Measurements from ENCODE around the gene PARD3. TPM values are rescaled to one million over a fixed set of nuclear protein-coding genes. Genes with fewer than 3 reads are reported as not detected.

Gene PARD3
- total RNA-seq, 2 experiments from 2014 or later: 1.3 to 1.9 TPM

DNA sequence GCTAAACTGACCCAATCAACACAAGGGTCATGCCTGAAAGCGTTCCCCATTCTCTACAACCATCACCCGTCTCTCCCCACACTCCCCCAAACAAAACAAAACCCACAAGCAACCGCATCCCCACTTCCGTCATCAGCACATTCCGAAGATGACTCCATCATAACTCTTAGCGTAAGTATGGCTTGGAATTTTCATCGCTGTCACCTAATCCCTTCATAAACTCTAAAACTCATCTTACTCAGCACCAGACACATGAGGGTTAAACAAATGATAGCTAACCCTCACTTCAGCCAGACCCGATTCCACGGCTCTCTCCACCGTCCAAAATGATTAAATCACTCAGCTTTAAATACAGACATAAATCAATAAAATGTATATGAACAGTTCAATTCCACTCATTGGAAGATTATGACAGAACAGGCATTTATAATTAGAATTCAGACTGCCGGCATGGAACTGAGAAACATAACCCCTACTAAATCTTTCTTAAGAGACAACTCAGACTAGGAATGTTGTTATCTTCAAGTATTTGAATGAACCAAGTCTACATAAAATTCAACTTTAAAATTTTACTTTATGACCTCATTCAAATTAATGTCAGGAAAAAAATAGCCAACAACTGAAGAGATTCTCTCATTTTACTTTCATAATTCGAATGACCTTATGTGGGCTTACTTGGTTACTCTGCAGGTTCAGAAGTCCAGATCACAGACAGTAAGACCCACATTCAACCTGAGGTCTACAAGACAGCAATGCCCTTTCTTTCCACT lies 215.9 kb downstream of the PARD3 start:
- no peak overlapping the region for H3K4me3 Mint-ChIP-seq
- no peak overlapping the region for H3K27ac Mint-ChIP-seq
- peaks cover 5% of the 10 kb centered on the region for H3K27me3 Mint-ChIP-seq
- no peaks in the 10 kb centered on the region for H3K4me1 Mint-ChIP-seq
- H3K9me3 Mint-ChIP-seq: no peaks in the 10 kb centered on the region
- no peaks in the 10 kb centered on the region for H3K36me3 Mint-ChIP-seq
- no peak for DNase-seq

DNA sequence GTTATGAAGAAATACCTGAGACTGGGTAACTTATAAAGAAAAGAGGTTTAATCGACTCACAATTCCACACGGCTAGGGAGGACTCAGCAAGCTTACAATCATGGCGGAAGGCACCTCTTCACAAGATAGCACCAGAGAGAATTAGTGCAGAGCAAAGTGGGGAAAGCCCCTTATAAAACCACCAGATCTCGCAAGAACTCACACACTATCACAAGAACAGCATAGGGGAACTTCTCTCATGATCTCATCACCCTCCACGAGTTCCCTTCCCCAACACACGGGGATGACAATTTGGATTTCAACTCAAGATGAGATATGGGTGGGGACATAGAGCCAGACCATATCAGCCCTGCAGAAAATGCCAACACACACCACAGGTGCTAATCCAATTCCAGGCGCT lies 218.7 kb downstream of the PARD3 start:
- Mint-ChIP-seq H3K9me3 (no peaks in the 10 kb centered on the region), H3K4me3 (no peak overlapping the region)

GRCh38 chr10:34593930-34594329 lies 221.2 kb downstream of the PARD3 start:
- peaks cover 2% of the 10 kb centered on the region for H3K27me3 Mint-ChIP-seq
- H3K4me3 Mint-ChIP-seq: no peak overlapping the region
- no peak for DNase-seq
- no peak overlapping the region for H3K27ac Mint-ChIP-seq
- H3K4me1 Mint-ChIP-seq: no peaks in the 10 kb centered on the region
- no peaks in the 10 kb centered on the region for H3K36me3 Mint-ChIP-seq
- H3K9me3 Mint-ChIP-seq: no peaks in the 10 kb centered on the region

More for the DNA sequence above, 218.7 kb downstream of the PARD3 start:
- Mint-ChIP-seq H3K27me3 (peaks cover 5% of the 10 kb centered on the region), H3K36me3 (no peaks in the 10 kb centered on the region), H3K27ac (no peak overlapping the region), H3K4me1 (no peaks in the 10 kb centered on the region)
- DNase-seq: no peak

DNA sequence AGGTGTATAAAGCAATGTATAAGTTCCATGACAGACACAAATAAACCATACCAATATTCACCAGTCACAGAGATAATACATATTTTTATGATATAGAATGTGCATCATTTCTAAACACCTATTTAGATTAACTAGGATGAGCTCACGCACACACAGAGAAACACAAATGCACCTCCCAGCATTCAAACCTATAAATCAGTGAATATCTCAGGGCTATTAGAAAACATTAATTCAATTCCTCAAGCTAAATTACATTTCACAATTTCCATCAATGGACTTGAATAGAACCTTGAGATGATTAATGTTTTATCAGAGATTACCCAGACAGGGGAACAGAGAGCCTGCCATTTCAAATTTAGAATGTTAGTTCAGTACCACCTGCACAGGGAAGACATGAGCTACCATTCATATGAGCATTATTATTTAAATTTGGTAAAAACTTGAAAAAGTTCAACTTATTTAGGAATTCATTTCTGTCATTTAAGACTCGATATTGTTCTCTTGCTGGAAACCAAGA lies 221.7 kb downstream of the PARD3 start:
- Mint-ChIP-seq H3K4me3 (no peak overlapping the region), H3K9me3 (no peaks in the 10 kb centered on the region), H3K4me1 (no peaks in the 10 kb centered on the region), H3K36me3 (no peaks in the 10 kb centered on the region), H3K27me3 (no peaks in the 10 kb centered on the region), H3K27ac (no peak overlapping the region)
- DNase-seq: no peak

GRCh38 chr10:34590793-34591192 lies 224.3 kb downstream of the PARD3 start:
- Mint-ChIP-seq H3K4me1 (no peaks in the 10 kb centered on the region), H3K9me3 (no peaks in the 10 kb centered on the region), H3K27me3 (no peaks in the 10 kb centered on the region), H3K36me3 (no peaks in the 10 kb centered on the region), H3K4me3 (no peak overlapping the region), H3K27ac (no peak overlapping the region)
- no peak for DNase-seq

DNA sequence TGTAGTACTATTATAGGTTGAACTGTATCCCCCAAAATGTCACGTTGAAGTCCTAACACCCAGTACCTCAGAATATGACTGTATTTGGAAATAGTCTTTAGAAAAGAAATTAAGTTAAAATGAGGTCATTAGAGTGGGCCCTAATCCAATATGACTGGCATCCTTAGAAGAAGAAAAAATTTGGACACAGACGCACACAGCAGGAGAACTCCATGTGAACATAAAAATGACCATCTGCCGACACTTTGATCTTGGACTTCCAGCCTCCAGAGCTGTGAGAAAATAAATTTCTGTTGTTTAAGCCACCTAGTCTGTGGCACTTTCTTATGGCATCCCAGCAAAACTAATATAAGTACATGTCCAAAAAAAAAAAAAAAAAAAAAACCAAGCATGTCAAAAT lies 225.8 kb downstream of the PARD3 start:
- Mint-ChIP-seq H3K4me3 (no peak overlapping the region), H3K27me3 (no peaks in the 10 kb centered on the region), H3K9me3 (no peaks in the 10 kb centered on the region), H3K36me3 (no peaks in the 10 kb centered on the region), H3K27ac (no peak overlapping the region), H3K4me1 (no peaks in the 10 kb centered on the region)
- DNase-seq: no peak

DNA sequence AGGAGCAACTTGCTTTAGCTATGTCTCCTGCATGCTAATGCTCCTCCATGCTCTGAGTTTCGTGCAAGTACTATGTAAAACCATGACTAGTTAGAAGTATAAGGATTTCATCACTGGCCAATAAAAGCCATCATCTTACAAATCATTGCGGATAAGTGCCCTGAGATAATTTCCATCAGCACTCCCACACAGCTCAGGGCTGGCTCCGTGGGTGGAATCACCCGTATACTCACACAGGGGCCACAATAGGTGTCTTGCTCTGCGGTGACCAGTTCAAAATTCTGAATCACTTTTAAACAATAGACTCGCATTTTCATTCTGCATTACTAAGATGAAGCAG lies 227.4 kb downstream of the PARD3 start:
- no peak for DNase-seq
- Mint-ChIP-seq H3K36me3 (no peaks in the 10 kb centered on the region), H3K27me3 (peaks cover 3% of the 10 kb centered on the region), H3K4me1 (no peaks in the 10 kb centered on the region), H3K4me3 (no peak overlapping the region), H3K27ac (no peak overlapping the region), H3K9me3 (no peaks in the 10 kb centered on the region)

GRCh38 chr10:34587002-34587679 lies 228.0 kb downstream of the PARD3 start:
- Mint-ChIP-seq H3K4me3 (no peak overlapping the region), H3K9me3 (no peaks in the 10 kb centered on the region), H3K4me1 (no peaks in the 10 kb centered on the region), H3K27me3 (peaks cover 3% of the 10 kb centered on the region), H3K27ac (no peak overlapping the region), H3K36me3 (no peaks in the 10 kb centered on the region)
- no peak for DNase-seq

DNA sequence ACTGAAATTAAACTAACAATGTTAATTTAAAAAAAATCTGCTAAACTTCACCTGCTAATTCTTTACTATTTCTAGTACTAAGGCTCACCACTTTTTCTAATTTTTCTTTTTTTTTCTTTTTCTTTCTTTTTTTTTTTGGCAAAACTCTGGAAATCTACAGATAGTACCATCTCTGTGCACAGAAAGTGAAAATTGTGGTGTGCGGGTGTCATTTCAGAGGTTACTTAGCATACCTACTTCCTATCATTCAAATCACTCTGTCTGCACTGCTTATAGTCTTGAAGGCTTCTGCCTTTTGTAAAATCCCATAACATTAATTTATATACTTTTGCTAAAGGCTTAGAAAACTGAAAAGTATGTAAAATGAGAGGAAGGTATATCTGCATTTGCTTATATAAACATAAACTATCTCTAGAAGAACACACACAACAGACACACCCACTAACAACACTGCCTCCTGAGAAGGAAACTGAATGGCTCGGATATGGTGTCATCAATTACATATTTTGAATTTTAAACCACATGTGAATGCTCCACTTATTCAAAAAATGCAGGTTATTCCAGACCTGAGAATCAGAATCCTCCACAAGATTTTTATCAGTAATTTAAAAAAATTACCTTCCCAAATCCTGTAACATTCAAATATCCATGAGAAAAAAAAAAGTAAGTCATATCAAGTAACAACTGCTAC lies 229.5 kb downstream of the PARD3 start:
- Mint-ChIP-seq H3K27me3 (peaks cover 3% of the 10 kb centered on the region), H3K27ac (no peak overlapping the region), H3K36me3 (no peaks in the 10 kb centered on the region), H3K4me1 (no peaks in the 10 kb centered on the region), H3K4me3 (no peak overlapping the region), H3K9me3 (no peaks in the 10 kb centered on the region)
- no peak for DNase-seq

DNA sequence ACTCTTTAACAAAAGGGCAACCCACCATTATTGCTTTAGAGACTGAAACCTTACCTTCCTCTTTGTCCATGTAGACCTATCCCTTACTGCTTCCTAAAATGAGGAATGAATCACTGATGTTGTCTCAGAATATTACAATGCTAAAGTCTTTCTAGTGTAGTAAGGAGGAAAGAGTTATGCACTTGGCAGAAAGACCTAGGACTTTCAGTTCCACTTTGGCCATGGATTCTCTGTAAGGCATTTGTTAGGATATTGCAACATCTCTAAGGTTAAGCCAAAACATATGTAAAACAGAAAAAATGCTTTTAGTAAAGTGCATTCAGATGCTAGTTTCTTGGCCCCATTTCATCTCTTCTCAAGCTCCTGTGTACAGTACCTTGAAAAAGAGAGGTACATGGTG lies 230.9 kb downstream of the PARD3 start:
- Mint-ChIP-seq H3K36me3 (no peaks in the 10 kb centered on the region), H3K4me3 (no peak overlapping the region), H3K4me1 (no peaks in the 10 kb centered on the region), H3K9me3 (no peaks in the 10 kb centered on the region), H3K27me3 (peaks cover 3% of the 10 kb centered on the region), H3K27ac (no peak overlapping the region)
- DNase-seq: no peak

- Mint-ChIP-seq H3K4me1 (no peaks in the 10 kb centered on the region), H3K27ac (no peak overlapping the region), H3K36me3 (no peaks in the 10 kb centered on the region), H3K27me3 (peaks cover 3% of the 10 kb centered on the region), H3K9me3 (no peaks in the 10 kb centered on the region), H3K4me3 (no peak overlapping the region)
- DNase-seq: no peak
Observed at GRCh38 chr10:34581801-34582532, 233.1 kb downstream of the PARD3 start.

- H3K36me3 Mint-ChIP-seq: no peaks in the 10 kb centered on the region
- no peaks in the 10 kb centered on the region for H3K4me1 Mint-ChIP-seq
- H3K9me3 Mint-ChIP-seq: no peaks in the 10 kb centered on the region
- no peak overlapping the region for H3K4me3 Mint-ChIP-seq
- peaks cover 8% of the 10 kb centered on the region for H3K27me3 Mint-ChIP-seq
- no peak for DNase-seq
- no peak overlapping the region for H3K27ac Mint-ChIP-seq
Observed at GRCh38 chr10:34580643-34581042, 234.5 kb downstream of the PARD3 start.

GRCh38 chr10:34580214-34580613 lies 234.9 kb downstream of the PARD3 start:
- peaks cover 8% of the 10 kb centered on the region for H3K27me3 Mint-ChIP-seq
- H3K27ac Mint-ChIP-seq: no peak overlapping the region
- DNase-seq: no peak
- no peaks in the 10 kb centered on the region for H3K4me1 Mint-ChIP-seq
- H3K36me3 Mint-ChIP-seq: no peaks in the 10 kb centered on the region
- H3K9me3 Mint-ChIP-seq: no peaks in the 10 kb centered on the region
- no peak overlapping the region for H3K4me3 Mint-ChIP-seq

DNA sequence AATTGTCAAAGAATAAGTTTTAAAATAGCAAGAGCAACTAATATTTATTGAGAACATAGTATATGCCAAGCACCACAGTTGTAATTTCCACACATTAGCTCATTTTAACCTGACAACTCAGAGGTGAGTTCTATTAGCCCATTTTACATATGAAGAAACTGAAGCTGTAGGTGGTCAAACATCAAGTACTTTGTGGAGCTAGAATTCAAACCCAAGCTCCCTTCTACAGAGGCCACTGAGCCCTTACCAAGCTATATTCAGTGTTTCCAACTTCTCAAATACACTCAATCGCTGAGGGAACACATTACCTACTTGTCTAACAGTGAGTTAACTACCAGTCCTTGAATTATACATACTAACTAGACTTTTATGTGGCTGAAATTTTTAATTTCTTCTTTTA lies 236.6 kb downstream of the PARD3 start:
- H3K9me3 Mint-ChIP-seq: no peaks in the 10 kb centered on the region
- no peaks in the 10 kb centered on the region for H3K4me1 Mint-ChIP-seq
- no peak overlapping the region for H3K4me3 Mint-ChIP-seq
- H3K36me3 Mint-ChIP-seq: no peaks in the 10 kb centered on the region
- DNase-seq: no peak
- peaks cover 6% of the 10 kb centered on the region for H3K27me3 Mint-ChIP-seq
- H3K27ac Mint-ChIP-seq: no peak overlapping the region

DNA sequence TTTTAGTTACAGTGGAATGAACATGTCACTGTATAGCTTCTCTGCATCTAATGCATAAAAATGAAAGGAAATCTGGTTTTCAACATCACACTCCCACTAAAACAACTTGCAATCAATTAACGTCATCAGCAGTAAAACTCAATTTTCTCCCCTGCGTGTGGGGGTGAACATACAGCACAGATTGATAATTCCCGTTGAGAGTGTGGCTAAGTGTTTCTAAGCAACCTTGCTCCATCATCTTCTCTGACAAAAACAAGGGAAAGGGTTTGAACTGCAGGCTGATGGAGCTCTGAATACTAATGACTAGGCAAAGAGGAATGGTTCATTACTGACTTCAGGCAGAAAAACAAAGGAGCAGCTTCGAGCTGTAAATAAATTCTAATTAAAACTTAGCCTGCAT lies 238.3 kb downstream of the PARD3 start:
- DNase-seq: no peak
- no peaks in the 10 kb centered on the region for H3K9me3 Mint-ChIP-seq
- peaks cover 6% of the 10 kb centered on the region for H3K27me3 Mint-ChIP-seq
- H3K4me1 Mint-ChIP-seq: no peaks in the 10 kb centered on the region
- no peak overlapping the region for H3K27ac Mint-ChIP-seq
- no peak overlapping the region for H3K4me3 Mint-ChIP-seq
- no peaks in the 10 kb centered on the region for H3K36me3 Mint-ChIP-seq
